Stimulated activated naive CD8-positive, alpha-beta T cell treated with anti-CD3 and anti-CD28 coated beads, Interleukin-15, Interleukin-2, amounts not matched to agents 100 ng/mL and 50 ng/mL, for 24 hours (primary cell): Measurements from ENCODE around the gene DLG1.

Source experiments
- H3K27ac Mint-ChIP-seq: one replicate; pipeline ENCODE4 v1.8.0; 2021; ENCODE audit warnings: mild to moderate bottlenecking, mixed read lengths
- H3K27me3 Mint-ChIP-seq: one replicate; pipeline ENCODE4 v1.8.0; 2021; ENCODE audit warnings: mixed read lengths
- H3K36me3 Mint-ChIP-seq: one replicate; pipeline ENCODE4 v1.8.0; 2021; ENCODE audit warnings: low read depth, mixed read lengths
- H3K4me1 Mint-ChIP-seq: one replicate; pipeline ENCODE4 v1.8.0; 2021; ENCODE audit warnings: low read depth, mixed read lengths
- H3K4me3 Mint-ChIP-seq: one replicate; pipeline ENCODE4 v1.8.0; 2021; ENCODE audit warnings: mild to moderate bottlenecking, mixed read lengths
- H3K9me3 Mint-ChIP-seq: one replicate; pipeline ENCODE4 v1.8.0; 2021; ENCODE audit warnings: mixed read lengths

The DLG1 gene

DNA sequence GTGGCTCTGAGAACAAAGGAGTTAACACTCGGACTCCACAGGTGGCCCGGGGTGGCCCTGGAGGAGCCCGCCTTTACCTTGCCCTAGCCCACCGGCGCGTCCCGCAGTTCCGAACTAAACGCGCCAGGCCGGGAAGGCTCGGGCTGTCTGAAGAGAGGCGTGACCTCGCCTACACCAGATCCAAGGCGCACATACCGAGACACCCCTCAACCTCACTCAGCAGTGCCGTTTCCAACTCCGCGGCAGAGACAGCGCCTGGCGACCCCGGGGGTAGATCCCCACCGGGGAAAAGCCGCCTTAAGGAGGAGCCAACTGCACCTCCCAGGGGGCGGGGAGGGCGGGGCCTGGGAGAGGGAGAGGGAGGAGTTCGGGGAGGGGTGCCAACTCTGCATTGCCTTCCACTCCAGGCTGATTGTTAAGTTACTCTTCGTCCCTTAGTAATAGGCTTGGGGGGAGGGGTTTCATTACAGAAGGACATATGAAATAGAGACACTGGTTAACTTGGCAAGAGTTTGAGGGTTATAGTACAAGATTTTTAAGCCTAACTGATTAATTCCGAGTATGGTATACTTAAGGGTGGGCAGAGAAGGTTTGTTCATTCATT, at the start of gene DLG1:
Gene DLG1 (minus strand): TSS at position 272 of the 604 bp plus-strand sequence. CDS start 1,408 bp downstream, outside the sequence.
- Mint-ChIP-seq H3K27me3 (peaks cover 29% of the 10 kb centered on the region), H3K4me1 (peaks cover 39% of the 10 kb centered on the region), H3K27ac (peak within 1 kb of the TSS; percentile 91), H3K4me3 (peak within 1 kb of the TSS; percentile 97), H3K9me3 (no peaks in the 10 kb centered on the region), H3K36me3 (peaks cover 25% of the 10 kb centered on the region)

DNA sequence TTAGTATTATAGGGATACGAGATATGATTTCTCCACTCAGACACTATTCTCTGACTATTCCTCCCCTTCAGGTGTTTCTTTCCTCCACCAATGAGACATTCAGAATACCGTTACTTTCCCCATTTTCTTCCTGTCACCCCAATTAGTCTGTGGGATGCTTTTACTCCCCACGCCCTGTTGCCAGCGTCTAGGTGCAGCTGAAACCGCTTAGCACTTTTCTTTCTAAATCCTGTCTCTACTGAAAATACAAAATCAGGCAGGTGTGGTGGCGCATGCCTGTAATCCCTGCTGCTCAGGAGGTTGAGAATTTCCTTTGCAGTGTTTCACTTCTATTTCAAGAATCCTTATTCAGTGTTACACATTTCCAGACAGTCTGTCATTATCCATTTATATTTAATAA, 49.6 kb upstream of the DLG1 start:
- no peak overlapping the region for H3K4me3 Mint-ChIP-seq
- no peaks in the 10 kb centered on the region for H3K9me3 Mint-ChIP-seq
- no peak overlapping the region for H3K27ac Mint-ChIP-seq
- peaks cover 10% of the 10 kb centered on the region for H3K27me3 Mint-ChIP-seq
- H3K36me3 Mint-ChIP-seq, result no peaks in the 10 kb centered on the region
- no peaks in the 10 kb centered on the region for H3K4me1 Mint-ChIP-seq

DNA sequence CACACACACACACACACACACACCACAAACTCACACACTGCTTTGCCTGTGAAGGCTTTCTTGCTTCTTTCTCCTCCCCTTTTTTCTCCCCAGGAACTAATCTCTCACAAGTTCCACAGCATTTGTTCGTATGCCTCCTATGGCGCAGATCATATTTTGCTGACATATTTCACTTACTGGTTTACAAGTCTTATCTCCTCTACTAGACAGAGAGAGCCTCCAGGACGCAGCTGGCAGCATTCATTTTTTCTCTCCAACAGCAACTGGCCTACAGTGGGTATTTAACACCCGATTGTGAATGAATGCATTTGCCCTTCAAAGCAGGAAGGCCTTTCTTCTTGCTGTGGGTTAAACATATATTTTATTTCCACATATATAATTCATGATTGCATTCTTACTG, 47.0 kb upstream of the DLG1 start:
- Mint-ChIP-seq H3K36me3 (no peaks in the 10 kb centered on the region), H3K4me3 (no peak overlapping the region), H3K9me3 (no peaks in the 10 kb centered on the region), H3K27me3 (peaks cover under 1% of the 10 kb centered on the region), H3K27ac (no peak overlapping the region), H3K4me1 (no peaks in the 10 kb centered on the region)

DNA sequence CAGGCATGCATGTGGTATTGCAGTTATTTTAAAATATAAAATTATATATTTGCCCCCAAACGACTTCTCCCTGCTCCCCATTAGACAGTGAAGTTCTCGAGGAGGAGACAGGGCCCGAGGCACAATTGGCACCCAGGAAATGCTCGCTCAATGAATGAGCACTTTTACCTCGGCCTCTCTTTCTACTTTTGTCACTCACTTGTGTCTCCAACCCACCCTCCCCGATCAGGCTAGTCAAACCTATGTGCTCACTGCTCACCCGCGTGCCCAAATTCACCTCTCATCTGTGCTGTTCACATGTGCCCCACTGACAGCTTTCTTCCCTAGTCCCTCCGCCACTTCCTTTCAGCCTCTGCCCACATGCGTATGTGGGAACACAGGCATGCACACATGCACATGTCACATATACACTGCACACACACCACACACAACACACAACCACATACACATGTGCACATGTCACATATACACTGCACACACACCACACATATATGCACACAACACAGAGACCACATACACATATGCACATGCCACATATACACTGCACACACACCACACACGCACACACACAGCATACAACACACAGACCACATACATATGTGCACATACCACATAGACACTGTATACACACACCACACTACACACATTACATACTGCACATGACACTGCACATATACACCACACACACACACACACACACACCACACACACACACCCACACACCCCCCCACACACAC, 46.3 kb upstream of the DLG1 start:
- Mint-ChIP-seq H3K27ac (no peak overlapping the region), H3K36me3 (no peaks in the 10 kb centered on the region), H3K27me3 (no peaks in the 10 kb centered on the region), H3K4me3 (no peak overlapping the region), H3K4me1 (no peaks in the 10 kb centered on the region), H3K9me3 (no peaks in the 10 kb centered on the region)

DNA sequence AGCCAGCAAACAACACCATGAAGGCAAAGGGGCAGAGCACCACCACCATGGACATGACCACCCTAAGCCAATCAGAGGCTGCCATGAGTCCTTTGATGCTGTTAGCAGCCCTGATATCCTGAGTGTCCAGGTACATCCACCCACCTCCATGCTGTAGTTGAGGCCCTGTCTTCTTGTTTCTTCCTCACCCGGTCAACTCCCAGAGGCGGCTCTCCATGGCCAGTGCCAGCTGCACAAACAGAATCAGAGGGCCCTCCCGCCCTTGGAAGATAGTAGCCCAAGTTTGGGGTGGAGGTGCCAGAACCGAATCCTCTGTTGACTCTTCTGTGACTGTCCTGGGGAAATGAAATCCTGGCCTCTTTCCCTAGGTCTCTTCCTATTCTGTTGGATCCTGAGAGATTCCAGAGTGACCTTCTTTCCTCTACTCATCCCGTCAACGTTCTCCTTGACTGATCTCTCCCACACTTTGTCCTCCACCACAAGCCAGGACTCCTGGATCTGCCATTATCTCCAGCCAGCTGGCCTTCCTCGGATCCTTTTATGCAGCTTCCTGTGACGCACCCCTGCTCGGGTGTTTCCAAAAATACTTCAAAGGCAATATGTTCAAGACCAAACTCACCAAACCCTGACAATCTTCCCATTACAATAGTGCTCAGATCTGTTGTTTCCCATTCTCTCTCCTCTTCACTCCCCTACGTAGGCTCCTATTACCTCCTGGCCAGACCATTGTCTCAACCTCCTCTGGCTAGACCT, 45.4 kb upstream of the DLG1 start:
- H3K27ac Mint-ChIP-seq, result no peak overlapping the region
- no peaks in the 10 kb centered on the region for H3K4me1 Mint-ChIP-seq
- no peaks in the 10 kb centered on the region for H3K36me3 Mint-ChIP-seq
- H3K4me3 Mint-ChIP-seq, result no peak overlapping the region
- no peaks in the 10 kb centered on the region for H3K27me3 Mint-ChIP-seq
- no peaks in the 10 kb centered on the region for H3K9me3 Mint-ChIP-seq

DNA sequence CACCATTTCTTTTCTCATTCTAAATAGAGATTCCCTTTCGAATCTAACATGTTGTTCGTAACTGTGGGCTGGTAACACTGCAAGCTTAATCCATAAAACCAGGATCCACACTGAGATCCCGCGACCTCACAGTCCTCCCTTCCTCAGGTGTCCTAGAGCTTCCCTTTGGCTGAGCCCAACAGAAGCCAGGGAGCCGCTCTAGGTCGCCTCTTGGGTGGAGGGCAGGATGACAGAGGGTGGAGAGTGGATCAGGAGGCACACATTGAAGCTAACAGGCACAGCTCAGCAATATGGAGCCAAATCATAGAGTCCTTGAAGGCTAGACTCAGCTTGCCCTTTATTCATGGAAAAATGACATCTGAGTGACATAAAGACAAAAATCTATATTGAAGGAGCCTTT, 44.7 kb upstream of the DLG1 start:
- peaks cover under 1% of the 10 kb centered on the region for H3K4me1 Mint-ChIP-seq
- no peaks in the 10 kb centered on the region for H3K36me3 Mint-ChIP-seq
- no peak overlapping the region for H3K4me3 Mint-ChIP-seq
- no peak overlapping the region for H3K27ac Mint-ChIP-seq
- H3K27me3 Mint-ChIP-seq, result no peaks in the 10 kb centered on the region
- no peaks in the 10 kb centered on the region for H3K9me3 Mint-ChIP-seq

DNA sequence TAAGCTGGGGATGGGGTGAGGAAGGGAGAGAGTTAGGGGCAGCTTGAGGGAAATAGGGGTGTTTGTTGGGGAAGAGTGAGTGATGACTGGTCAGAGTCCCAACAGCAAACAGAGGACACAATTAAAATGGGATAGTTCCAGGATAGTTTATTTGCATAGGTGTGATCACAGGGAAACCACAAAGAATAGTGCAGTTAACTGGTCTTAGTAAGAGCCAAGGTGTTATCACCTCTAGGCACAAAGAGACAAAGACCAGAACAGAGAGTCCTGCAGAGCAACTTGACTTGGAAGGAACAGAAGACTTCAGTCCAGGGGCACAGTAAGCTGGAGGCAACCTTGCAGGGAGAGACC, 42.1 kb upstream of the DLG1 start:
- Mint-ChIP-seq H3K27ac (no peak overlapping the region), H3K9me3 (no peaks in the 10 kb centered on the region), H3K4me1 (peaks cover 2% of the 10 kb centered on the region), H3K27me3 (no peaks in the 10 kb centered on the region), H3K4me3 (no peak overlapping the region), H3K36me3 (no peaks in the 10 kb centered on the region)

DNA sequence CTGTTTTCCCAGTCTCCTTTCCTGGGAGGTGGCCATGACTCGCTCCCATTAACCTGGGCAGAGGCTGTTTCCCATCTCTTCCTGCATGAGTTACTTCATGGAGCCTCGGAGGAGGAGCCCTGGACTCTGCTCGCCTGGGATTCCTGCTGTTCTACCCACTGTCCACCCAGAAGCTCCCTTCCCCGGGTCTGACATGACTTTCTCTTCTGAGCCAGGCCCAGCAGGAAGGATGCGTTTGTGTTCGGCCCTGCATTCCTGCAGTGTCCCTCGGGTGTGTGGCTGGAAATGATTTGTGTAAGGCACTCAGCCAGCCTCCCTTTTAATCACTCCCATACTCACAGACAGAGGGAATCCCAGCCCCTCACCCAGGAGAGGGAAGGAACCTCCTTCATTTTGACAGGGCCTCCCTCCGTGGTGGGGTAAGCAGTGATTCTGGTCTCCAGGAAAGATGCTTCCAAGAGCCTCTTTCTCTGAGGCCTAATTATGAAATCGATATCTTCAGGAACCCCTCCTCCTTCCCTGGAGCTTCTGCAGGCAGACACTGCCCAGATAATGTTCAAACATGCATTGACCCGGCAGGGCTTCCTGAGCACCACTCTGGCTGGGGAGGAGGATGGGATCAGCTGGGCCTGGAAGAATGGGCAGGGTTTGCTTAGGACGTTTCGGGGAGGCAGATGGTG, 41.6 kb upstream of the DLG1 start:
- no peaks in the 10 kb centered on the region for H3K9me3 Mint-ChIP-seq
- H3K4me1 Mint-ChIP-seq, result peaks cover 2% of the 10 kb centered on the region
- H3K36me3 Mint-ChIP-seq, result no peaks in the 10 kb centered on the region
- H3K4me3 Mint-ChIP-seq, result no peak overlapping the region
- no peaks in the 10 kb centered on the region for H3K27me3 Mint-ChIP-seq
- no peak overlapping the region for H3K27ac Mint-ChIP-seq

DNA sequence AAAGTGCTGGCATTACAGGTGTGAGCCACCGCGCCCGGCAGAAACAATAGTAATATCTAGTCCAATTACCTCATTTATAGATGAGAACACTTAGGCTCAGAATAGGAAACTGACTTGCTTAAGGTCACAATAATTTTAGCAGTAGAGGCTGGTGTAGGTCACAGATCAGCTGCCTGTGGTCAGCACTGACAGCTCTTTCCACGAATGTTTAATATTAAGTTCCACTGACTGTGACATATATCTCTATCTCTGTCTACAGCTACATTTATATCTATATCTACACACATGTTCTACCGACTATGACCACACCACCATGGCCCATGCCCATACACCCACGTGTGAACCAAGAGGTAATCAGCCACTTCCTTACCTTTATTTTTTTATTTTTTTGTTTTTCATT, 40.2 kb upstream of the DLG1 start:
- no peaks in the 10 kb centered on the region for H3K9me3 Mint-ChIP-seq

DNA sequence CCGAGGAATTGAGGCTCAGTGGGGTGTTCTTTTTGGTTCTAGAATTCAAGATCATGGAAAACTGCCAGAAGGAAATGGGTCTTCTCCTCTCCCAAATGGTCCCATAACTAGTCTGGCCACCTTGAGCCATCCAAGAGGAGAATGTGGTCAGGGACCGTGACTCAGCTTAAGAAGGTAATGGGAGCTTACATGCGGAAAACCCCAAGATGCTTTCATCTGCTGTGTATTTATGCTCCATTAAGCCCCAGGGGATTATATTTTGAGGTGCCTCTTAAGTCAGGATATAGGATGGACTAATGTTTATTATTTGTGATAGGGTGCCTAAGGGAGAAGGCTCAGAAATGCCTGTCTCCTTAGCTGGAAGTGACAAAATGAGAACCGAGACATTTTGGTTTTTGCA, 39.2 kb upstream of the DLG1 start:
- H3K27me3 Mint-ChIP-seq, result no peaks in the 10 kb centered on the region
- H3K4me1 Mint-ChIP-seq, result peaks cover 2% of the 10 kb centered on the region
- H3K36me3 Mint-ChIP-seq, result no peaks in the 10 kb centered on the region
- no peak overlapping the region for H3K4me3 Mint-ChIP-seq
- H3K27ac Mint-ChIP-seq, result no peak overlapping the region
- no peaks in the 10 kb centered on the region for H3K9me3 Mint-ChIP-seq

More for the DNA sequence above, 40.2 kb upstream of the DLG1 start:
- Mint-ChIP-seq H3K27ac (no peak overlapping the region), H3K27me3 (no peaks in the 10 kb centered on the region), H3K36me3 (no peaks in the 10 kb centered on the region), H3K4me1 (peaks cover 2% of the 10 kb centered on the region), H3K4me3 (no peak overlapping the region)

DNA sequence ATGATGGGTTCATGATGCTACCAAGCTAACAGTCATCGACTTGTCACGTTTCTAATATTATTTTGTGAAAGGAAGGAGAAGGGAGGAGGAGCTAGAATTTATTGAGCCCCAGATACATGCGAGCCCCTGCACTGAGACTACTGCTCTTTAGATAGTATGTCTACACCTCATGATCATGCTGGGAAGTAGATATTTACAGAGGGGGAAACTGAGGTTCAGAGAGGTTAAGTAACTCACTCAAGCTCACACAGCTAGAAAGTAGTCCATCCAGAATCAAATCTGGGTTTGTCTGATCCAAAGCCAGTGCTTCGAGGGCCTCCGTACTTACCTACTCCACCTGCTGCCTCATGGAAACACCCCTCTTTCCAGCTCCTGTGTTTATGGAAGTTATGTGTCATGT, 38.8 kb upstream of the DLG1 start:
- H3K4me3 Mint-ChIP-seq, result no peak overlapping the region
- H3K4me1 Mint-ChIP-seq, result peaks cover 2% of the 10 kb centered on the region
- H3K9me3 Mint-ChIP-seq, result no peaks in the 10 kb centered on the region
- H3K36me3 Mint-ChIP-seq, result no peaks in the 10 kb centered on the region
- H3K27ac Mint-ChIP-seq, result no peak overlapping the region
- H3K27me3 Mint-ChIP-seq, result no peaks in the 10 kb centered on the region

DNA sequence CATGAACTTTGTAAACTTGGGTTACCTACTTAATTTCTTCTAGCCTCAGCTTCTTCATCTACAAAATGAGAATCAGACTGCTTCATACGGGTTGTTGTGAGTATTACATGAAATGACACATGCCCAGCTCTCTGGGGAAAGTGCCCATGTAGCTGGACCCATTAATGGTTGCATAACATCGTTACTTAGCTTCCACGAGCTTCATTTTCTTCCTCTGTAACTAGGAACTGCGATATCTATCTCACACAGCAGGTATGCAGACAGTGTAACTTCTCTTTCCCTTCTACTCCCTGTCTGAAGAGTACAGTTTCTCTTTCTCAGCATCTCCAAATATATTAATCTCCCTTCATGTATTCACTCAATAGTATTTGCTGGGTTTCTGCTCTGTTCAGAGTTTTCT, 37.9 kb upstream of the DLG1 start:
- Mint-ChIP-seq H3K9me3 (no peaks in the 10 kb centered on the region), H3K4me1 (peaks cover 2% of the 10 kb centered on the region), H3K27me3 (peaks cover 4% of the 10 kb centered on the region), H3K4me3 (no peak overlapping the region), H3K36me3 (no peaks in the 10 kb centered on the region), H3K27ac (no peak overlapping the region)

DNA sequence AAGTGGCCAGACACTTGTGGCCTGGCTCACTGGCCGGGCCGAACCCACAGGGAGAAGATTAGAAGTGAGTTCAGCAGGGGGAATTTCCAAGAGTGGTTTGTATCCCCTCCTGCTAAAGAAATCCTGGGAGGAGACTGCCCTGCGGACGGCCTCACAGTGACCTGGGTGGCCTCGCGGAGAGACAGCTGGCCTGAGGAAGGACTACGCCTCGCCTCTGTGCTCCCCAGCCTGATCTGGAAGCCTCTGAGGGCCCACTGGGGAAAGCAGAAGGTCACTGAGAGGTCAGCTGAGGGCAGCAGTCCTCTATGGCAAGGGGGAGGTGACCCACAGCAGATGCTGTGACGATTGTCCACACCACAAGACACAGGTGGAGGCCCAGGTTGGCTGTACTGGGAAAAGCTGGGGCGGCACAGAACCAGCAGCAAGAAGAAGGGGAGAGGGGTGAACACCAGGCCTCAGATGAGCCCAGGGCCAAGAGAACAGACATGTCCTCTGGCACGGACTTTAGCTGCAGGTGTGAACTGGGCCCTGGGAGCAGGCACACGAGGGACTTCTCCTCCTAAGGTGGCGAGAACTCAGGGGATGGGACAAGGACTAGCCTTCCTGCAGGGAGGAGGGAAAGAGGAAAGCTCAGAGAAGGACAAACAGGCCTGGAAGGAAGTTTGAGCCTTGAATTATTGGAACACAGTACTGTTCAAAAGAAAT, 37.2 kb upstream of the DLG1 start:
- Mint-ChIP-seq H3K4me3 (no peak overlapping the region), H3K4me1 (peaks cover 2% of the 10 kb centered on the region), H3K9me3 (no peaks in the 10 kb centered on the region), H3K27me3 (peaks cover 6% of the 10 kb centered on the region), H3K36me3 (no peaks in the 10 kb centered on the region), H3K27ac (no peak overlapping the region)

DNA sequence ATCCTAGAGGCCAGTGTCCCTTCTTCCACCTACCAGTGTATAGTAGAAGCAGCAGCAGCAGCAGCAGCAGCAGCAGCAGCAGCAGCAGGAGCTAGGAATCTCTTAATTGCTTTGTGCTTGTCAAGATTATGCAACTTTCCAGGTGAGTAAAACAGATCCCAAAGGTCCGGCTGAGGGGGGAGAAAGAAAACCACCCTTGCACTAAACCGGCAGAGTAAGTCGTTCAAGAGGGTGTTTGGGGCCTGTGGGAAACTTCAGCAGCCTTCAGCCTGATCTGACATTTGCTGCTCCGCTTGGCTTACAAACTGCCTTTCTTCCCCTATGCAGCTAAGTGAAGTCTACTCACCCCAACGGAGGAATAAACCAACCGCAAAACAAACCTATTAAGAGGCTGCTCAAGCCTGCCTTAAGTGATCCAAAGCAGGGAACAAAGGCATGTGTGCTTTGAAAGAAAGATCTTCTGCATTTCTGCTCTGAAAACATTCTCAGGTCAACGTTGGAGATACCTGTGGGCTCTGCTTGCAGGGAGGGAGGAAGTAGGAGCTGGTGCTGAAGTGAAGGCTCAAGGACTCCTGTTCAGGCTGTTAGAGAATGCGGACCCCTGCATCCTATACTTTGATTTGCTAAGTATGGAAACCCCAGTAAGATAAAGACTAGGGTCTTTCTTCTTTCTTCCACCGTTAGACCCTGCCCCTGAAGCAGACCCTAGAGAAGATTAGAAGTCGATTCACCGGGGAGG, 35.7 kb upstream of the DLG1 start:
- Mint-ChIP-seq H3K27me3 (peaks cover 6% of the 10 kb centered on the region), H3K36me3 (no peaks in the 10 kb centered on the region), H3K4me3 (no peak overlapping the region), H3K9me3 (no peaks in the 10 kb centered on the region), H3K4me1 (peaks cover 2% of the 10 kb centered on the region), H3K27ac (no peak overlapping the region)
